MG63 (cell line): ENCODE measurements around the gene PRKN. TPM values are rescaled to one million over a fixed set of nuclear protein-coding genes. Genes with fewer than 3 reads are reported as not detected.

Experiments used
- DNase-seq: peaks from one replicate; pipeline ENCODE4 v3.0.0-alpha.2; 2020
- H3K27me3 ChIP-seq: fragments of 250-450 bp; sonication (Bioruptor Pico); 2 replicates; pipeline ENCODE4 v1.5.1; 2020; ENCODE audit warnings: mild to moderate bottlenecking, moderate library complexity
- H3K36me3 ChIP-seq: fragments of 250-450 bp; sonication (Bioruptor Pico); 2 replicates; pipeline ENCODE4 v1.5.1; 2020; ENCODE audit warnings: mild to moderate bottlenecking, moderate library complexity
- H3K4me3 ChIP-seq: fragments of 250-450 bp; sonication (Bioruptor Pico); 2 replicates; pipeline ENCODE4 v1.5.1; 2020; ENCODE audit warnings: mild to moderate bottlenecking, moderate library complexity
- H3K9me3 ChIP-seq: fragments of 250-450 bp; sonication (Bioruptor Pico); 2 replicates; pipeline ENCODE4 v1.5.1; 2020; ENCODE audit warnings: mild to moderate bottlenecking, moderate library complexity
- total RNA-seq: library from RNA; depleted of rRNA; stranded (reverse); fragments of >200 nt; shearing (Covaris generic); gene quantifications from 2 replicates; pipeline ENCODE4 v1.2.3, GENCODE V29; 2014; ENCODE audit warnings: low replicate concordance

The PRKN gene
- total RNA-seq, 1 experiment from 2014 or later = not detected

DNA sequence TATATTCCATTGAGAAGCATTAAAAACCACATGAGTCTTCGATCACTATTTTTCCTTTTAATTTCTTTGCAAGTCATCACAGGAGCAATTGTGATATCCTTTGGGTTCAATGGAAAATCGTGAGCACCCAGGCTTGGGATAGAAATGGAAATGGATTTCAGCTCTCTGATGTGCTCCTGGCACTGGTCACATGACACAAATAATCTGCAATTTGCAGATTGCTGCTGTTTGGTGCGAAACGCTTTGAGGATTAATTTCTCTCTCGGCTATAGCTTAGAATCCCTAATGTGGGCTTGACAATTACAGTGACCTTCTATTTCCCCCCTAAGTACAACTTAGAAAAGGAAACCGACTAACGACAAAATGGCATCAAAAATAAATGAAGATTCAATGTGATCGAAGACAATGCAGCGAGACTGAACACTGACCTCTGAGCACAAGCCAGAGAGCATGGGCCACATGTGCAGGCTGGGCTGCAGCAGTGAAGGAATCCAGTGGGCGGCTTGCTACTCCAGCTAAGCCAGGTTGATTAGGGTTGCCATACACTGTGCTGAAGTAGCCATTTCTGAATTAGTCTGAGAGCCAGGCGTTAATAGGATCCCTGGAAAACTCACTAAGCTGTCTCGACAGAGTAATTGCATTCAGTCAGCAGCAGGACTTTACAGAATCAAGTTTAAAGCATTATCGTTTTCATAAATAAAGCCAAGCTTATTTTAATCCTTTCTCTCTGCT, 1151.9 kb downstream of the PRKN start:
- H3K9me3 ChIP-seq = no peaks in the 10 kb centered on the region
- no peaks in the 10 kb centered on the region for H3K27me3 ChIP-seq
- no peaks in the 10 kb centered on the region for H3K36me3 ChIP-seq
- peak; percentile 11 for DNase-seq
- no peak overlapping the region for H3K4me3 ChIP-seq

GRCh38 chr6:161568885-161569456, 1158.6 kb downstream of the PRKN start:
- no peak for DNase-seq
- Histone ChIP-seq H3K4me3 (no peak overlapping the region), H3K27me3 (no peaks in the 10 kb centered on the region), H3K9me3 (no peaks in the 10 kb centered on the region), H3K36me3 (no peaks in the 10 kb centered on the region)

- DNase-seq = no peak
- Histone ChIP-seq H3K36me3 (no peaks in the 10 kb centered on the region), H3K9me3 (no peaks in the 10 kb centered on the region), H3K4me3 (no peak overlapping the region), H3K27me3 (no peaks in the 10 kb centered on the region)
These were observed 1162.6 kb downstream of the PRKN start for GRCh38 chr6:161564952-161565351.

- no peak for DNase-seq
- H3K9me3 ChIP-seq = no peaks in the 10 kb centered on the region
- H3K4me3 ChIP-seq = no peak overlapping the region
- no peaks in the 10 kb centered on the region for H3K27me3 ChIP-seq
- no peaks in the 10 kb centered on the region for H3K36me3 ChIP-seq
These were observed 1165.7 kb downstream of the PRKN start for GRCh38 chr6:161561908-161562307.

GRCh38 chr6:161557333-161558107, 1170.0 kb downstream of the PRKN start:
- H3K4me3 ChIP-seq = no peak overlapping the region

DNA sequence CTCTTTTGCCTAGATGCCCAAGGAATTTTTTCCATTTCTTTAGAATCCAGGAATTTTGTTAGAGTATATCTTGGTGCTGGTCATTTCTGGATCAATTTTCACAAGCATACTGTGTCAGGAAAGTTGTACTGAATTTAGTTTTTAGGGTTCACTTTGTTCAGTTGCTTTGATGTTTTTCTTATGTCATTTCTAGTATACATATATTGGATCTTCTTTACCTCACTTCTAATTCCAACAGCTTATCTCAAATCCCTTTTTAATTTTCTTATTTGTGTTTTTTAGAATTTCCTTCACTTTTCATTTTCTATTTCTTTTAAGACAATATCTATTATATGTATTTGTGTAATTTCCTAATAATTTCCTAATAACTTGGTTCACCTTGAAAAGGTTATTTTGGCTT, 1172.7 kb downstream of the PRKN start:
- Histone ChIP-seq H3K9me3 (peaks cover 5% of the 10 kb centered on the region; the same call in 1 of the 2 replicates), H3K36me3 (no peaks in the 10 kb centered on the region), H3K4me3 (no peak overlapping the region), H3K27me3 (no peaks in the 10 kb centered on the region)
- no peak for DNase-seq

More at GRCh38 chr6:161557333-161558107, 1170.0 kb downstream of the PRKN start:
- H3K27me3 ChIP-seq = no peaks in the 10 kb centered on the region
- H3K9me3 ChIP-seq = peaks cover 5% of the 10 kb centered on the region; the same call in 1 of the 2 replicates
- no peak for DNase-seq
- no peaks in the 10 kb centered on the region for H3K36me3 ChIP-seq

DNA sequence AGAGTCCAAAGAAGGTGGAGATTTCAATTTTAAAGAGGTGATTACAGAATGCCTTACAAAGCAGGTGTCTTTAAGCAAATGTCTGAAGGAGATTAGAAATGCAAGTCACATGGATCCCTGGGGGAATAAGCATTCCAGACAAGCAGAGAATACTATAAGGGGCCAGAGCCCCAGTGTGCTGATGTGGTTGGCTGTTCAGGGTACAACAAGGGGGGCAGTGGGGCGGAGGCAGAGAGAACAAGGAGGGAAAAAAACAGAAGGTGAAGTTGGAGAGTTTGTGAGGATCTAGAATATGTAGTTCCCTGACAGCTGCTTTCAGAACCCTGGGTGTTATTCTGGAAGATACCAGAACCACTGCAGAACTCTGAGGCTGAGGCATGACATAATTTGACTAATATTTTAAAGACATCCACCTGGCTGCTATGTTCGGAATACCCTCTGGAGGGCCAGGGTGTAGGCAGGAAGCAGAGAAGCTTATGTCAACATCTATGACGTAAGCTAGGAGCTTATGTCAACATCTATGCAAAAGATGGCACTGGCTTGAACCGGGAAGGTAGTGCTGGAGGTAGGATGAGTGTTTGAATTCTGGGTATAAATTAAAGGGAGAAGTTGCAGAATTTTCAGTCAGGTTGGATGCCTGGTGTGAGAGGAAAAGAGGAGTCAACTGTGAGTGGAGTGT, 1177.5 kb downstream of the PRKN start:
- Histone ChIP-seq H3K9me3 (peaks cover 5% of the 10 kb centered on the region; the same call in 1 of the 2 replicates), H3K4me3 (no peak overlapping the region)
- DNase-seq = no peak

DNA sequence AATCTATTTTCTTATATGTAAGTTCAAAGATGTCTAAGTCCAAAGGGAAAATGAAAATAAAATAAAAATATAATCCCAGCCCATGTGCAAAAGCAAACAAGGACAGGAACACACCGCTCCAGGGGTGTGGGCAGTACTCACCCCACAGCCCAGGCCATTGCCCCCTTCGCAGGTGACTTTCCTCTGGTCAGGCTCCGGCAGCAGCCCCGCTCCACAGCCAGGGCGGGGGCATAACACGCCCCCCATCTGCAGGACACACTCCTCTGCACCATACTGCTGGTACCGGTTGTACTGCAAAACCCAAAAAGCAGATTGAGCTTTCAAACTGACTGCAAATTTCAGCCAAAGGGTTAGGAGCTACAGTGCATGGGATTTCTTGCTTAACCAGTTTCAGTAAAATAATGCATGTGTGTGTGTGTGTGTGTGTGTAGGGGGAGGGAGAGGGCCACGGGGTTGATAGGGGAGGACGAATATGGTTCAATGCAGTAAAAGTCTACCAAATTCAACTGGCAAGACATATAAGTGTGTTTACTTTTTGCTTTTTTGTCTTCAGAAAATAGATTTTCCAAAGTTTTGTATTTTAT, 1178.8 kb downstream of the PRKN start:
- H3K27me3 ChIP-seq = no peaks in the 10 kb centered on the region
- DNase-seq = no peak
- H3K4me3 ChIP-seq = no peak overlapping the region
- no peaks in the 10 kb centered on the region for H3K36me3 ChIP-seq
- H3K9me3 ChIP-seq = no peaks in the 10 kb centered on the region

More for the DNA sequence above, 1177.5 kb downstream of the PRKN start:
- Histone ChIP-seq H3K27me3 (no peaks in the 10 kb centered on the region), H3K36me3 (no peaks in the 10 kb centered on the region)

DNA sequence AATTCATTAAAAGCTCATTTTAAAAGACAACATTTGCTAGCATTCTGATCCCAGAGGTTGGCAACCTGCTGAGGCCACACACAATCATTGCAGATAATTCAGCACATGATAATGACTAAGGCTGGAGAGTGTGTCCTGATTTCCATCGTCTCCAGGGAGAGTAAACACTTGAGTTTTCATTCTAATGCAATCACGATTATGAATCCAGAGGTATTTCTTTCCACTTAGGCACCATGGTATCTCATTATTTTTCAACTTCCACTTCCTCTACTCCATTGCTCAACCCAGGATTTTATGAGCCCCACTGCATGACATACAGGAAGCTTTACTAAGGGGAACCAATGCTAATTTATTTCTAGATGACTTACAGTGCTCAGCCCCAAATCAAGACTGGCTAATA, 1179.9 kb downstream of the PRKN start:
- H3K4me3 ChIP-seq = no peak overlapping the region
- DNase-seq = no peak
- no peaks in the 10 kb centered on the region for H3K27me3 ChIP-seq
- no peaks in the 10 kb centered on the region for H3K9me3 ChIP-seq
- H3K36me3 ChIP-seq = no peaks in the 10 kb centered on the region

GRCh38 chr6:161546632-161547031, 1180.9 kb downstream of the PRKN start:
- Histone ChIP-seq H3K9me3 (no peaks in the 10 kb centered on the region), H3K27me3 (no peaks in the 10 kb centered on the region), H3K4me3 (no peak overlapping the region), H3K36me3 (no peaks in the 10 kb centered on the region)
- no peak for DNase-seq

- H3K27me3 ChIP-seq = no peaks in the 10 kb centered on the region
- H3K36me3 ChIP-seq = no peaks in the 10 kb centered on the region
- no peaks in the 10 kb centered on the region for H3K9me3 ChIP-seq
- no peak for DNase-seq
- H3K4me3 ChIP-seq = no peak overlapping the region
These were observed 1181.8 kb downstream of the PRKN start for GRCh38 chr6:161545741-161546140.

GRCh38 chr6:161544801-161545480, 1182.6 kb downstream of the PRKN start:
- H3K36me3 ChIP-seq = no peaks in the 10 kb centered on the region
- no peaks in the 10 kb centered on the region for H3K9me3 ChIP-seq
- no peaks in the 10 kb centered on the region for H3K27me3 ChIP-seq
- no peak for DNase-seq
- no peak overlapping the region for H3K4me3 ChIP-seq

DNA sequence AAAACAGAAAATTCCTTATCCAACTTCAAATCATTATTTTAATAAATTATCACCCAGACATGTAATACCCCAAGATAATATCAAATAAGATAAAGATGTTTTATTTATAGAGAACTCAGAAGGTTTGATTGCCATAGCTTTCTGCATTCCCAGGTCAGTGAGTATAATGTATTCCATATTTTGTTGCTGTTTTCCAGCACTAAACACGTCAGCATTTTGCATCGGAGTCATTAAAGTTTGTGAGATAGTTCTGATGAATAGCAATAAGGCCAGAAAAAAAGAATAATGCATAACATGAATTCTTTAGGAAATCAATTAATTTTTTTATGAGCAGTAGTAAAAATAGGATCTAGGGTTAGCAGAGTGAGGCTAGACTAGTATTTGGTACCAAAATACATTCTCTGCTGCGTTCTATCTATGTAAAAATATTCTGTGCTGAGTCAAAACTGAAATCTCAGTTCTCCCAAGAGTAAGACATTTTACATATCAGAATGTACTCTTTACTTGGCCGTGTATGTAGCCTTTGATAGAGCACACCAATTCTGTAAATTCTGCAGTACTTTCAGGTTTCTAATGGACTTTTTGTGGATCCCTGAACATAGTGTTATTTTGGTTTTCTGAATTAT, 1183.8 kb downstream of the PRKN start:
- Histone ChIP-seq H3K4me3 (no peak overlapping the region), H3K9me3 (no peaks in the 10 kb centered on the region), H3K36me3 (no peaks in the 10 kb centered on the region), H3K27me3 (no peaks in the 10 kb centered on the region)
- DNase-seq = no peak

DNA sequence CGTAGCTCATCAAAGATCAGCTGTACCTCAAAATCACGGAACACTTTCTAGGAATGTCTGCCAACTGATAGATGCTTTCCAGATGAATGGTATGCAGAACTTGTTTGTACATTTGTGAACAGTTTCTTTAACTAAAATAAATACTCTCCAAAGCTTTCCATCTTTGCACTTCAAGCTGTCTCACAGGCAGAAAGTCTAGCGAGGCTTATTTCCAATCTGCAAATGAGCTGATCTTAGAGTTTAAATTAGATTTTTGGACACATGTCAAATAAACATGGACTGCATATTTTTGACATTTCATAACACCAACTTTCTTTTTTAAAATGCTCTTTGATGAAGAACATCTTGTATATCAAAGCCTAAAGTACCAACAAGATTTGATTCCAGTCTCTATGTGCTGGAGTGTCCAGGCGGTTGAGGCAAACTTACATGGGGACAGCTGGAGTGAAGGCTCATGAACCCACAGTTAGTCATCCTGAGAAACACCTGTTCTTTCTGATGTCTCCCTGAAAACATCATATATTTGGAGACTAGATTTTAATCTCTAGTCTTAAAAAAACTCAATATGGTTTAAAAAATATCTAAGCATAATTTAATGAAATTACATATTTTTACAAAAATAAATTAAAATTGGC, 1185.1 kb downstream of the PRKN start:
- H3K4me3 ChIP-seq = no peak overlapping the region
- no peaks in the 10 kb centered on the region for H3K36me3 ChIP-seq
- no peaks in the 10 kb centered on the region for H3K9me3 ChIP-seq
- H3K27me3 ChIP-seq = no peaks in the 10 kb centered on the region
- DNase-seq = no peak

- Histone ChIP-seq H3K36me3 (no peaks in the 10 kb centered on the region), H3K27me3 (no peaks in the 10 kb centered on the region), H3K4me3 (no peak overlapping the region), H3K9me3 (no peaks in the 10 kb centered on the region)
- no peak for DNase-seq
These were observed 1187.0 kb downstream of the PRKN start for GRCh38 chr6:161540532-161540931.
